Measurements from ENCODE around the gene LCE1C. TPM values are rescaled to one million over a fixed set of nuclear protein-coding genes. Genes with fewer than 3 reads are reported as not detected.

Gene LCE1C
- total RNA-seq, 2 donors from 2014 or later = not detected

GRCh38 chr1:152760551-152761190, 45.8 kb downstream of the LCE1C start:
- no peak for TF ChIP-seq CTCF (IDR thresholded peaks at IDR 0.05)
- H3K36me3 ChIP-seq = no peaks in the 10 kb centered on the region
- intact Hi-C loops (cut with DNase I) = no loop called here
- H3K27ac ChIP-seq = no peak overlapping the region
- H3K4me1 ChIP-seq = no peaks in the 10 kb centered on the region
- DNase-seq = no peak
- no peaks in the 10 kb centered on the region for H3K9me3 ChIP-seq
- H3K9ac ChIP-seq (ENCODE audit: low read depth in 2 of 2, low read length in 2 of 2) = no peak overlapping the region
- no peaks in the 10 kb centered on the region for H3K27me3 ChIP-seq
- no peak overlapping the region for H3K4me3 ChIP-seq

DNA sequence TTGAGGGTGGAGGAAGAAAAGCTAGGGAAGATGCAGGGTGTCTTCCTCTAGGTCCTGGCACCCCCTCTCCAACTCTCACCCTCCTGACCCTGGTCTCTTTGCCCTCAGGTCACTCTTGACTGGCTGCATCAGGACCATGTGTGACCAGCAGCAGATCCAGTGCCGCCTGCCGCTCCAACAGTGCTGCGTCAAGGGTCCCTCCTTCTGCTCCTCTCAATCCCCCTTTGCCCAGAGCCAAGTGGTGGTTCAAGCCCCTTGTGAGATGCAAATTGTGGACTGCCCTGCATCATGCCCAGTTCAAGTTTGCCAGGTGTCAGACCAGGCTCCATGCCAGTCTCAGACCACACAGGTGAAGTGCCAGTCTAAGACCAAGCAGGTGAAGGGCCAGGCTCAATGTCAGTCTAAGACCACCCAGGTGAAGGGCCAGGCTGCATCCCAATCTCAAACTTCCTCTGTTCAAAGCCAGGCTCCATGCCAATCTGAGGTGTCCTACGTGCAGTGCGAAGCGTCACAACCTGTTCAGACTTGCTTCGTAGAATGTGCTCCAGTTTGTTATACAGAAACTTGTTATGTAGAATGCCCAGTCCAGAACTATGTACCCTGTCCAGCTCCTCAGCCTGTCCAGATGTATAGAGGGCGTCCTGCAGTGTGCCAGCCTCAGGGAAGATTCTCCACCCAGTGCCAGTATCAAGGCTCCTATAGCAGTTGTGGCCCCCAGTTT, 46.8 kb downstream of the LCE1C start:
- DNase-seq = no peak
- H3K9me3 ChIP-seq = no peaks in the 10 kb centered on the region
- H3K36me3 ChIP-seq = no peaks in the 10 kb centered on the region
- no peak overlapping the region for H3K4me3 ChIP-seq
- H3K27ac ChIP-seq = no peak overlapping the region
- no peak for TF ChIP-seq CTCF (IDR thresholded peaks at IDR 0.05)
- intact Hi-C loops (cut with DNase I) = no loop called here
- no peaks in the 10 kb centered on the region for H3K27me3 ChIP-seq
- H3K9ac ChIP-seq (ENCODE audit: low read depth in 2 of 2, low read length in 2 of 2) = no peak overlapping the region
- no peaks in the 10 kb centered on the region for H3K4me1 ChIP-seq

GRCh38 chr1:152758636-152759035, 47.8 kb downstream of the LCE1C start:
- no peak for DNase-seq
- Histone ChIP-seq H3K4me1 (no peaks in the 10 kb centered on the region), H3K27me3 (no peaks in the 10 kb centered on the region), H3K9me3 (no peaks in the 10 kb centered on the region), H3K4me3 (no peak overlapping the region), H3K36me3 (no peaks in the 10 kb centered on the region), H3K9ac (ENCODE audit: low read depth in 2 of 2, low read length in 2 of 2) (no peak overlapping the region), H3K27ac (no peak overlapping the region)
- no peak for TF ChIP-seq CTCF (IDR thresholded peaks at IDR 0.05)
- intact Hi-C loops (cut with DNase I) = no loop called here

DNA sequence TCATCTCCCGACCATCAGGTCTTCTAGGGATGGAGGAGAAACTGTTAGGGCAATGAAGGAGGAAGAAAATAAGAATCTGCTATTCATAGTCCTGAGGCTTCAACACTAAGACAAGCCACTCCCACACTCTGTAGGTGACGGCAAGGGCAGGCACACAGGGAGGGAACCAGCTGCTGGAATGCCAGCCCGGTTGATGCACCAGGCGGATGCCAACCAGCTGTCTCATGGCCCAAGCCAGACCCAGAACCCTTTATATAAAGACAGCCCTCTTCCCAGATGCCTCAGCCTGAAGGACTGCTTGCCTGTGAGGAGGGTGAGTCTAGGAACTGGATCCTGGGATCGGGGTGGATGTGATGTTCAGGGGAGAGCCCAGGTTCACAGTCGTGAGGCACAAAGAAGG, 48.7 kb downstream of the LCE1C start, which contains the start of gene KPRP:
Gene KPRP (plus strand): TSS at position 279 of the 400 bp plus-strand sequence. CDS start 1,564 bp downstream, outside the sequence.
- Histone ChIP-seq H3K27me3 (no peaks in the 10 kb centered on the region), H3K36me3 (no peaks in the 10 kb centered on the region), H3K27ac (no peak within 1 kb of the TSS), H3K4me3 (no peak within 1 kb of the TSS), H3K4me1 (no peaks in the 10 kb centered on the region), H3K9me3 (no peaks in the 10 kb centered on the region), H3K9ac (ENCODE audit: low read depth in 2 of 2, low read length in 2 of 2) (no peak within 1 kb of the TSS)
- intact Hi-C loops (cut with DNase I) = no loop called here
- no peak for TF ChIP-seq CTCF (IDR thresholded peaks at IDR 0.05)
- no peak for DNase-seq

GRCh38 chr1:152756872-152757271, 49.6 kb downstream of the LCE1C start:
- no peak for TF ChIP-seq CTCF (IDR thresholded peaks at IDR 0.05)
- H3K4me1 ChIP-seq = no peaks in the 10 kb centered on the region
- no peak for DNase-seq
- H3K27ac ChIP-seq = no peak overlapping the region
- intact Hi-C loops (cut with DNase I) = no loop called here
- no peaks in the 10 kb centered on the region for H3K27me3 ChIP-seq
- no peaks in the 10 kb centered on the region for H3K36me3 ChIP-seq
- no peaks in the 10 kb centered on the region for H3K9me3 ChIP-seq
- no peak overlapping the region for H3K9ac ChIP-seq (ENCODE audit: low read depth in 2 of 2, low read length in 2 of 2)
- H3K4me3 ChIP-seq = no peak overlapping the region

Other genes with a start within 250 kb of the LCE1C start
- not detected for gene LCE3E, start 239.9 kb downstream of the LCE1C start, total RNA-seq
- gene LCE3D, start 226.1 kb downstream of the LCE1C start, total RNA-seq = not detected
- gene LCE3C, start 206.4 kb downstream of the LCE1C start, total RNA-seq = not detected
- not detected for gene LCE3B, start 192.8 kb downstream of the LCE1C start, total RNA-seq
- not detected for gene LCE3A, start 183.5 kb downstream of the LCE1C start, total RNA-seq
- not detected for gene LCE2D, start 143.3 kb downstream of the LCE1C start, total RNA-seq
- not detected for gene LCE2C, start 131.4 kb downstream of the LCE1C start, total RNA-seq
- gene LCE2B, start 120.5 kb downstream of the LCE1C start, total RNA-seq = not detected
- gene LCE2A, start 108.3 kb downstream of the LCE1C start, total RNA-seq = not detected
- gene LCE4A, start 98.5 kb downstream of the LCE1C start, total RNA-seq = not detected
- not detected for gene KPRP, start 48.6 kb downstream of the LCE1C start, total RNA-seq
- not detected for gene LCE1F, start 31.5 kb downstream of the LCE1C start, total RNA-seq
- gene LCE1E, start 20.4 kb downstream of the LCE1C start, total RNA-seq = not detected
- not detected for gene LCE1D, start 9.9 kb downstream of the LCE1C start, total RNA-seq
- gene LCE1B, start 5.3 kb upstream of the LCE1C start, total RNA-seq = not detected
- not detected for gene LCE1A, start 20.8 kb upstream of the LCE1C start, total RNA-seq
- not detected for gene LCE6A, start 36.2 kb upstream of the LCE1C start, total RNA-seq
- gene LCE7A, start 53.3 kb upstream of the LCE1C start, total RNA-seq = not detected
- not detected for gene SMCP, start 71.7 kb upstream of the LCE1C start, total RNA-seq
- gene IVL, start 101.9 kb upstream of the LCE1C start, total RNA-seq = not detected
- gene SPRR5, start 140.6 kb upstream of the LCE1C start, total RNA-seq = not detected
- not detected for gene SPRR4, start 164.0 kb upstream of the LCE1C start, total RNA-seq
- gene SPRR1A, start 177.4 kb upstream of the LCE1C start, total RNA-seq = not detected
- gene SPRR3, start 195.1 kb upstream of the LCE1C start, total RNA-seq = not detected
- gene SPRR1B, start 224.6 kb upstream of the LCE1C start, total RNA-seq = not detected
- not detected for gene SPRR2D, start 234.5 kb upstream of the LCE1C start, total RNA-seq